SK-N-SH treated with all-trans-retinoic acid at 6 μM for 48 hours (cell line): ENCODE results near the gene TNPO2.

ENCODE experiments used
- ATAC-seq: fragments of 200-7000 bp; cut with Tn5 transposase; 3 replicates; pipeline ENCODE4 v1.9.1; 2020; ENCODE audit warnings: mild to moderate bottlenecking, moderate library complexity
- ARNTL ChIP-seq: fragments of 450-650 bp; formaldehyde crosslinking; IDR thresholded peaks from 2 replicates; pipeline ENCODE4 v1.5.0; 2020; ENCODE audit warnings: low read depth, mild to moderate bottlenecking, moderate library complexity, borderline replicate concordance
- BACH2 ChIP-seq: fragments of 250-450 bp; sonication (Bioruptor Pico); IDR thresholded peaks from 2 replicates; pipeline ENCODE4 v1.9.0; 2021; ENCODE audit warnings: mild to moderate bottlenecking, borderline replicate concordance
- CSDC2 ChIP-seq: fragments of 250-450 bp; sonication (Bioruptor Pico); IDR thresholded peaks from 2 replicates; pipeline ENCODE4 v1.5.0; 2020; ENCODE audit warnings: mild to moderate bottlenecking, moderate library complexity
- ISL1 ChIP-seq: fragments of 250-450 bp; sonication (Bioruptor Pico); IDR thresholded peaks from 2 replicates; pipeline ENCODE4 v2.1.2; 2022; ENCODE audit warnings: mild to moderate bottlenecking, moderate library complexity
- OSR1 ChIP-seq: fragments of 250-450 bp; sonication (Bioruptor Pico); IDR thresholded peaks from 2 replicates; pipeline ENCODE4 v1.8.0; 2022; ENCODE audit warnings: moderate library complexity, mild to moderate bottlenecking, inconsistent platforms
- RARB ChIP-seq: fragments of 250-450 bp; sonication (Bioruptor Pico); IDR thresholded peaks from 2 replicates; pipeline ENCODE4 v1.8.0; 2021; ENCODE audit warnings: mild to moderate bottlenecking, moderate library complexity
- SNAI2 ChIP-seq: fragments of 250-450 bp; sonication (Bioruptor Pico); IDR thresholded peaks from 2 replicates; pipeline ENCODE4 v1.5.0; 2020; ENCODE audit warnings: mild to moderate bottlenecking, moderate library complexity
- TCF4 ChIP-seq: fragments of 250-450 bp; sonication (Bioruptor Pico); IDR thresholded peaks from 2 replicates; pipeline ENCODE4 v1.8.0; 2021; ENCODE audit warnings: mild to moderate bottlenecking, moderate library complexity, borderline replicate concordance
- TOX ChIP-seq: fragments of 250-450 bp; sonication (Bioruptor Pico); IDR thresholded peaks from 2 replicates; pipeline ENCODE4 v1.8.0; 2021; ENCODE audit warnings: mild to moderate bottlenecking, moderate library complexity, borderline replicate concordance
- ZC3H10 ChIP-seq: fragments of 250-450 bp; sonication (Bioruptor Pico); IDR thresholded peaks from 2 replicates; pipeline ENCODE4 v1.5.1; 2021; ENCODE audit warnings: mild to moderate bottlenecking, moderate library complexity
- ZFP3 ChIP-seq: fragments of 250-450 bp; sonication (Bioruptor Pico); IDR thresholded peaks from 2 replicates; pipeline ENCODE4 v1.5.0; 2020; ENCODE audit warnings: mild to moderate bottlenecking, moderate library complexity
- ZFP30 ChIP-seq: fragments of 450-650 bp; formaldehyde crosslinking; IDR thresholded peaks from 2 replicates; pipeline ENCODE4 v1.5.0; 2022; ENCODE audit warnings: mild to moderate bottlenecking, moderate library complexity
- ZNF565 ChIP-seq: fragments of 450-650 bp; formaldehyde crosslinking; conservative IDR thresholded peaks from 2 replicates; pipeline ENCODE4 v1.5.0; 2020; ENCODE audit warnings: low read depth, mild to moderate bottlenecking, moderate library complexity
- ZNF70 ChIP-seq: fragments of 450-650 bp; formaldehyde crosslinking; IDR thresholded peaks from 2 replicates; pipeline ENCODE4 v1.5.0; 2020; ENCODE audit warnings: mild to moderate bottlenecking, moderate library complexity
- ZNF8 ChIP-seq: fragments of 450-650 bp; formaldehyde crosslinking; IDR thresholded peaks from 2 replicates; pipeline ENCODE4 v1.5.0; 2020; ENCODE audit warnings: mild to moderate bottlenecking, moderate library complexity
- TF ChIP-seq, protein P1 (sequence below): fragments of 250-450 bp; sonication (Bioruptor Pico); IDR thresholded peaks from 2 replicates; pipeline ENCODE4 v1.5.1; 2021; ENCODE audit warnings: mild to moderate bottlenecking, moderate library complexity
- TF ChIP-seq, protein P2 (sequence below): fragments of 250-450 bp; sonication (Bioruptor Pico); IDR thresholded peaks from 2 replicates; pipeline ENCODE4 v1.5.1; 2020; ENCODE audit warnings: low read depth, mild to moderate bottlenecking, moderate library complexity
- TF ChIP-seq, protein P3 (sequence below): fragments of 250-450 bp; sonication (Bioruptor Pico); IDR thresholded peaks from 2 replicates; pipeline ENCODE4 v1.8.0; 2021; ENCODE audit warnings: low read depth, mild to moderate bottlenecking, moderate library complexity, borderline replicate concordance
- TF ChIP-seq, protein P4 (sequence below): fragments of 250-450 bp; sonication (Bioruptor Pico); IDR thresholded peaks from 2 replicates; pipeline ENCODE4 v1.5.0; 2020; ENCODE audit warnings: mild to moderate bottlenecking, moderate library complexity

The TNPO2 gene

DNA sequence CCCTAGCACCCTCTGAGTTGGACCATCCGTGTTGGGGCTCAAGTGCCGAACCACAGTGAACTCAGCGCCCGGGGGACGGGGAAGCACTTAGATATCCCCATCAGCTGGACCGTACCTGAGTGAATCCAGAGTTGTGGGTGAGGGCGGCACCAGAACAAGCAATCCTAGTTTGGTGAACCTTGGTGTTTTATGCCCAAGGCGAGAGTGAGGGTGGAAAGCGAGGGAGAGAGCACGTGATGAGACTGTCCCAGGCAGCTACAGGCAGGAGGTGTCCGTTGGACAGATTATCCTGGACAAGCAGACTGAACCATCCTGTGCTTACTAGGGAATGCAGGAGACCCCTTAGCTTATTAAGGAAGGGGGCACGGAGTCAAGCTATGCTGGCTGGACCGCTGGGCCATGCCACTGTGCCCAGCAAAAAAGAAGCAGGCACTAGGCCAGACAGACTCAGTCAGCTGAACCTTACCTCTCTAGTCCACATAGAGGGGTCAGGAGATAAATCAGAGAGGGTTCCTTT is 14.2 kb upstream of the TNPO2 start:
- no peak for TF ChIP-seq RARB (CRISPR knock-in tag)
- TF ChIP-seq, protein P1, sequence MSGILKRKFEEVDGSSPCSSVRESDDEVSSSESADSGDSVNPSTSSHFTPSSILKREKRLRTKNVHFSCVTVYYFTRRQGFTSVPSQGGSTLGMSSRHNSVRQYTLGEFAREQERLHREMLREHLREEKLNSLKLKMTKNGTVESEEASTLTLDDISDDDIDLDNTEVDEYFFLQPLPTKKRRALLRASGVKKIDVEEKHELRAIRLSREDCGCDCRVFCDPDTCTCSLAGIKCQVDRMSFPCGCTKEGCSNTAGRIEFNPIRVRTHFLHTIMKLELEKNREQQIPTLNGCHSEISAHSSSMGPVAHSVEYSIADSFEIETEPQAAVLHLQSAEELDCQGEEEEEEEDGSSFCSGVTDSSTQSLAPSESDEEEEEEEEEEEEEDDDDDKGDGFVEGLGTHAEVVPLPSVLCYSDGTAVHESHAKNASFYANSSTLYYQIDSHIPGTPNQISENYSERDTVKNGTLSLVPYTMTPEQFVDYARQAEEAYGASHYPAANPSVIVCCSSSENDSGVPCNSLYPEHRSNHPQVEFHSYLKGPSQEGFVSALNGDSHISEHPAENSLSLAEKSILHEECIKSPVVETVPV: no peak
- no peak for TF ChIP-seq ZC3H10
- TF ChIP-seq ZFP3: no peak
- TF ChIP-seq ZNF8 (CRISPR knock-in tag): no peak
- TF ChIP-seq BACH2 (CRISPR knock-in tag): no peak
- no peak for TF ChIP-seq ARNTL (CRISPR knock-in tag)
- TF ChIP-seq, protein P2, sequence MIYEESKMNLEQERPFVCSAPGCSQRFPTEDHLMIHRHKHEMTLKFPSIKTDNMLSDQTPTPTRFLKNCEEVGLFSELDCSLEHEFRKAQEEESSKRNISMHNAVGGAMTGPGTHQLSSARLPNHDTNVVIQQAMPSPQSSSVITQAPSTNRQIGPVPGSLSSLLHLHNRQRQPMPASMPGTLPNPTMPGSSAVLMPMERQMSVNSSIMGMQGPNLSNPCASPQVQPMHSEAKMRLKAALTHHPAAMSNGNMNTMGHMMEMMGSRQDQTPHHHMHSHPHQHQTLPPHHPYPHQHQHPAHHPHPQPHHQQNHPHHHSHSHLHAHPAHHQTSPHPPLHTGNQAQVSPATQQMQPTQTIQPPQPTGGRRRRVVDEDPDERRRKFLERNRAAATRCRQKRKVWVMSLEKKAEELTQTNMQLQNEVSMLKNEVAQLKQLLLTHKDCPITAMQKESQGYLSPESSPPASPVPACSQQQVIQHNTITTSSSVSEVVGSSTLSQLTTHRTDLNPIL (CRISPR knock-in tag): no peak
- TF ChIP-seq, protein P3, sequence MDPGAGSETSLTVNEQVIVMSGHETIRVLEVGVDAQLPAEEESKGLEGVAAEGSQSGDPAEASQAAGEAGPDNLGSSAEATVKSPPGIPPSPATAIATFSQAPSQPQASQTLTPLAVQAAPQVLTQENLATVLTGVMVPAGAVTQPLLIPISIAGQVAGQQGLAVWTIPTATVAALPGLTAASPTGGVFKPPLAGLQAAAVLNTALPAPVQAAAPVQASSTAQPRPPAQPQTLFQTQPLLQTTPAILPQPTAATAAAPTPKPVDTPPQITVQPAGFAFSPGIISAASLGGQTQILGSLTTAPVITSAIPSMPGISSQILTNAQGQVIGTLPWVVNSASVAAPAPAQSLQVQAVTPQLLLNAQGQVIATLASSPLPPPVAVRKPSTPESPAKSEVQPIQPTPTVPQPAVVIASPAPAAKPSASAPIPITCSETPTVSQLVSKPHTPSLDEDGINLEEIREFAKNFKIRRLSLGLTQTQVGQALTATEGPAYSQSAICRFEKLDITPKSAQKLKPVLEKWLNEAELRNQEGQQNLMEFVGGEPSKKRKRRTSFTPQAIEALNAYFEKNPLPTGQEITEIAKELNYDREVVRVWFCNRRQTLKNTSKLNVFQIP (CRISPR knock-in tag): no peak
- TF ChIP-seq TOX (CRISPR knock-in tag): no peak
- TF ChIP-seq OSR1 (CRISPR knock-in tag): no peak
- no peak for TF ChIP-seq ZNF70 (CRISPR knock-in tag)
- TF ChIP-seq ZNF565 (CRISPR knock-in tag): no peak
- no peak for TF ChIP-seq ISL1 (CRISPR knock-in tag)
- TF ChIP-seq, protein P4, sequence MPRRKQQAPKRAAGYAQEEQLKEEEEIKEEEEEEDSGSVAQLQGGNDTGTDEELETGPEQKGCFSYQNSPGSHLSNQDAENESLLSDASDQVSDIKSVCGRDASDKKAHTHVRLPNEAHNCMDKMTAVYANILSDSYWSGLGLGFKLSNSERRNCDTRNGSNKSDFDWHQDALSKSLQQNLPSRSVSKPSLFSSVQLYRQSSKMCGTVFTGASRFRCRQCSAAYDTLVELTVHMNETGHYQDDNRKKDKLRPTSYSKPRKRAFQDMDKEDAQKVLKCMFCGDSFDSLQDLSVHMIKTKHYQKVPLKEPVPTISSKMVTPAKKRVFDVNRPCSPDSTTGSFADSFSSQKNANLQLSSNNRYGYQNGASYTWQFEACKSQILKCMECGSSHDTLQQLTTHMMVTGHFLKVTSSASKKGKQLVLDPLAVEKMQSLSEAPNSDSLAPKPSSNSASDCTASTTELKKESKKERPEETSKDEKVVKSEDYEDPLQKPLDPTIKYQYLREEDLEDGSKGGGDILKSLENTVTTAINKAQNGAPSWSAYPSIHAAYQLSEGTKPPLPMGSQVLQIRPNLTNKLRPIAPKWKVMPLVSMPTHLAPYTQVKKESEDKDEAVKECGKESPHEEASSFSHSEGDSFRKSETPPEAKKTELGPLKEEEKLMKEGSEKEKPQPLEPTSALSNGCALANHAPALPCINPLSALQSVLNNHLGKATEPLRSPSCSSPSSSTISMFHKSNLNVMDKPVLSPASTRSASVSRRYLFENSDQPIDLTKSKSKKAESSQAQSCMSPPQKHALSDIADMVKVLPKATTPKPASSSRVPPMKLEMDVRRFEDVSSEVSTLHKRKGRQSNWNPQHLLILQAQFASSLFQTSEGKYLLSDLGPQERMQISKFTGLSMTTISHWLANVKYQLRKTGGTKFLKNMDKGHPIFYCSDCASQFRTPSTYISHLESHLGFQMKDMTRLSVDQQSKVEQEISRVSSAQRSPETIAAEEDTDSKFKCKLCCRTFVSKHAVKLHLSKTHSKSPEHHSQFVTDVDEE (CRISPR knock-in tag): no peak
- no peak for TF ChIP-seq CSDC2 (CRISPR knock-in tag)
- no peak for TF ChIP-seq TCF4
- no peak for ATAC-seq

DNA sequence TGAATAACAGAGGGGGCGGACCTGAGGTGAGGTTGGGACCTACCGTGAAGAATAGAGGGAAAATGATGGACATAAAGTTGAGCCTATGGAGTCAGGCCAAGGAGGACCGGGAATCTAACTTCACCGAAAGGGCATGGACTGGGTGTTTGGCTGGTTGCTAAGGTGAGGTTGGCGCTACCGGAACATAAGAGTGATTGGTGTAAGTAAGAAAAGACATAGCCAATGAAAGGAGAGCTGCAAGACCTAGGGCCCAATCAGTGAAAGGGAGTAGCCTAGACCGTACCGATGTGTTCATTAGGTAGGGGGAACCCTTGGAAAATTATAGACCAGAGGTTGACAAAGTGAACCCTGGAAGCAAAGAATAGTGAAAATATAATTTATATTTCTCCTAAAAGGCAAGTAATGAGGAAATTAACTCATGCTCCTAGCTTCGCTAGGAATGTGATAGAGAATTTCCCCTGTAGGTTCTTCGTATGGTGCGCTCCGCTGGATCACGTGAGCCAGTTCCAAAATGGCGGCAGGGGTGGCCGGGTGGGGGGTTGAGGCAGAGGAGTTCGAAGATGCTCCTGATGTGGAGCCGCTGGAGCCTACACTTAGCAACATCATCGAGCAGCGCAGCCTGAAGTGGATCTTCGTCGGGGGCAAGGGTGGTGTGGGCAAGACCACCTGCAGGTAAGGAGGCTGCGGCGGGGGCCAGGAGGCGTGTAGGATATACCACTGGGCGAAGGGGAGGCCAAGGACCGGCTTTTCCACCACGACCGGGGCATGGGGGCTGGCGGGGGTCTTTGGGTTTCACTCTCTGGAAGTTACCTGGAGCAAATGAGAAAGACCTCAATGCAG is 13.5 kb upstream of the TNPO2 start, which contains the start of gene GET3:
GET3 (plus strand) TSS at position 503 of the 840 bp plus-strand sequence; CDS start at position 512, 9 bp downstream.
- peak; percentile 94 for ATAC-seq
- TF ChIP-seq SNAI2 (CRISPR knock-in tag): no peak
- TF ChIP-seq RARB (CRISPR knock-in tag): no peak
- no peak for TF ChIP-seq ZNF565 (CRISPR knock-in tag)
- peak; percentile 13; the same call in 1 of the 2 replicates for TF ChIP-seq ZNF8 (CRISPR knock-in tag)

DNA sequence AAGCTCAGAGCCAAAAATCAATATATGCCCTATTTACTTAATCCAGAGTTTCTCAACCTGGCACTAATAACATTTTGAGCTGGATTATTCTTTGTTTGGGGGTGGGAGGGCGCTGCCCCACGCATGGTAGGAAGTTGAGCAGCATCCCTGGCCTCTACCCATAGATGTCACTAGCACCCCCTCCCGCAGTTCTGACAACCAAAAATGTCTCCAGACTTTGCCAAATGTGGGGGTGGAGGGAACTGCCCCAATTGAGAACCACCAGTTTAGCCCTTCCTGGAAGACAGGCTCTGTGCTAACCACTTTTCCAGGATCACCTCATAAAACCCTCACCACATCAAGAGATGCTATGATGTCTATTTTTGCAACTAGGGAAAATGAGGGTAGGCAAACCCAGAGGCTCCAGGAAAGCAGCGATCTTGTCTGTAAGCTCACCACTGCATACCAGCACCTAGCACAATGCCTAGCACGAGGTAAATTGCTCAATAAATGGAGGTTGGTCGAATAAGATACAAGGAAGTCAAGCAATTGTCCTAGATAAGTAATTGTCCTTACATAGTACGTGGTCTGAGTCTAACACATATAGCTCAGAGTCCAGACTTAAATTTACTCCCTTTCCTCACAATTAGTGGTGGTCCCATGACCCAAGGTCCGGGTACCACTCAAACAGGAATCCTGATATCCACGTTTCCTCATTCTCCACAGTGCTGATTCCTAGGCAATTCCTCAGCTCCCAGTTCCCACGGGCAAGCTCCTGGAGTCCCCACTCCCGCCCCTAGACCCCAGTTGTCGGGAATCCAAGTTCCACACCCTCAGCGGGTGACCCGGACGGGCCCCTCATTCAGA is 9.9 kb upstream of the TNPO2 start:
- ATAC-seq: no peak
- no peak for TF ChIP-seq TOX (CRISPR knock-in tag)
- no peak for TF ChIP-seq BACH2 (CRISPR knock-in tag)
- TF ChIP-seq CSDC2 (CRISPR knock-in tag): no peak
- TF ChIP-seq ZFP30 (CRISPR knock-in tag): no peak
